Right lobe of liver (tissue), 4 donors: ENCODE measurements around the gene EPS15.

Experiments
- CTCF ChIP-seq, 4 donors: fragments of 200-600 bp in 3 of 4; fragments of 450-650 bp in 1 of 4; IDR thresholded peaks; one replicate each; pipeline versions ENCODE4 v1.5.1 to v1.8.0; 2016 to 2022; ENCODE audit warnings: antibody characterized with exemption in 4 of 4, mild to moderate bottlenecking in 2 of 4
- POLR2A ChIP-seq: fragments of 450-650 bp; IDR thresholded peaks from one replicate; pipeline ENCODE4 v1.6.1; 2017; ENCODE audit warnings: antibody characterized with exemption, mild to moderate bottlenecking
- donor health status: DM: no; HTN: no; CAD: no.
- donor health status: DM: no; HTN: no; CAD: no.
- donor health status: DM: no; HTN: yes; CAD: no.

GRCh38 chr1:51558375-51558924 is 39.4 kb upstream of the EPS15 start:
- TF ChIP-seq CTCF (IDR thresholded peaks at IDR 0.05) (no peak), POLR2A (no peak)
